Upper lobe of left lung (tissue), 6 donors: ENCODE measurements around the gene GNG11. TPM values are rescaled to one million over a fixed set of nuclear protein-coding genes. Genes with fewer than 3 reads are reported as not detected.

ENCODE experiments used
- ATAC-seq, 2 donors: fragments of 200-7000 bp; cut with Tn5 transposase; one replicate each; pipeline ENCODE4 v1.9.1; 2022; ENCODE audit warnings: mild to moderate bottlenecking in 2 of 2, moderate library complexity in 2 of 2; ENCODE audit not compliant: low FRiP score in 2 of 2
- DNase-seq, 2 donors: peaks; one replicate each; pipeline ENCODE4 v3.0.0-alpha.2; 2019 to 2020
- H3K27ac ChIP-seq, 4 donors: fragments of 200-600 bp; sonication (generic); one replicate each; pipeline ENCODE4 v1.5.1; 2016 to 2019
- H3K27me3 ChIP-seq, 4 donors: fragments of 200-600 bp; sonication (generic); one replicate each; pipeline ENCODE4 v1.5.1; 2017 to 2019
- H3K36me3 ChIP-seq, 4 donors: fragments of 200-600 bp; sonication (generic); one replicate each; pipeline ENCODE4 v1.5.1; 2016 to 2019
- H3K4me1 ChIP-seq, 4 donors: fragments of 200-600 bp; sonication (generic); one replicate each; pipeline ENCODE4 v1.5.1; 2018 to 2019
- H3K4me3 ChIP-seq, 4 donors: fragments of 200-600 bp; sonication (generic); one replicate each; pipeline ENCODE4 v1.5.1; 2017 to 2019; ENCODE audit warnings: mild to moderate bottlenecking in 2 of 4, moderate library complexity in 1 of 4
- H3K9me3 ChIP-seq, 4 donors: fragments of 200-600 bp; sonication (generic); one replicate each; pipeline ENCODE4 v1.5.1; 2018 to 2019
- EP300 ChIP-seq, 4 donors: sonication (generic); formaldehyde crosslinking; IDR thresholded peaks; one replicate each; pipeline ENCODE4 v1.5.1; 2017; ENCODE audit warnings: antibody characterized with exemption in 4 of 4, control low read depth in 2 of 4
- POLR2A ChIP-seq, 4 donors: fragments of 450-650 bp; IDR thresholded peaks; one replicate each; pipeline ENCODE4 v1.5.1; 2016 to 2017; ENCODE audit warnings: antibody characterized with exemption in 4 of 4, mild to moderate bottlenecking in 2 of 4
- POLR2AphosphoS5 ChIP-seq, 2 donors: sonication (generic); formaldehyde crosslinking; IDR thresholded peaks; one replicate each; pipeline ENCODE4 v1.5.1; 2017; ENCODE audit warnings: antibody characterized with exemption in 2 of 2
- WGBS, 2 donors: methylation state at CpG; one replicate each; pipeline ENCODE4 v1.1.5; 2017 to 2018; 5-methylcytosine and 5-hydroxymethylcytosine counted together
- total RNA-seq, 6 donors: library from RNA; depleted of rRNA in 4 of 6; stranded (reverse); fragments of >200 nt in 4 of 6; gene quantifications; one replicate each; pipeline versions ENCODE4 v1.1.0 to v1.2.1, GENCODE V29; 2016 to 2021
- TF ChIP-seq, protein P1 (sequence below), 6 experiments: fragments of 450-650 bp in 4 of 6; fragments of 200-600 bp in 2 of 6; sonication (generic) in 2 of 6; IDR thresholded peaks; one replicate each; pipeline ENCODE4 v1.5.1; 2016 to 2019; ENCODE audit warnings: antibody characterized with exemption in 6 of 6
- donor health status: DM: no; HTN: no; CAD: no; lungs with moderate emphysema.
- donor health status: DM: no; HTN: yes; CAD: no; lungs with severe emphysema.

GNG11 gene
- total RNA-seq, 6 donors from 2014 or later = 1.0 to 28.5 (median 15.8) TPM

DNA sequence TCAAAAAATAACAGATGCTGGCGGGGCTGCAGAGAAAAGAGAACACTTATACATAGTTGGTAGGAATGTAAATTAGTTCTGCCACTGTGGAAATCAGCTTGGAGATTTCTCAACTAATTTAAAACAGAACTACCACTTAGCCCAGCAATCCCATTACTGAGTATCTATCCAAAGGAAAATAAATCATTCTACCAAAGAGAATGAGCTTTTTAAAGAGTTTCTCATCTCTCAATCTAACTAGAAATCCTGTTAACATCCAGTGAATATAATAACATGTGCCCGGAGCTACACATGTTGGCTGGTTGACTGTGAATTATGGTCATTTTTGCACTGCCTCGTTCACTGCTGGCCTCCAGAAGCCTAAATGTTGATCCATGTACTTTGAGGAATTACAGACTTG is 43.3 kb downstream of the GNG11 start:
- 81 to 89% methylated on average over 3 of the region's 3 CpGs for WGBS, 2 donors
- TF ChIP-seq, protein P1, sequence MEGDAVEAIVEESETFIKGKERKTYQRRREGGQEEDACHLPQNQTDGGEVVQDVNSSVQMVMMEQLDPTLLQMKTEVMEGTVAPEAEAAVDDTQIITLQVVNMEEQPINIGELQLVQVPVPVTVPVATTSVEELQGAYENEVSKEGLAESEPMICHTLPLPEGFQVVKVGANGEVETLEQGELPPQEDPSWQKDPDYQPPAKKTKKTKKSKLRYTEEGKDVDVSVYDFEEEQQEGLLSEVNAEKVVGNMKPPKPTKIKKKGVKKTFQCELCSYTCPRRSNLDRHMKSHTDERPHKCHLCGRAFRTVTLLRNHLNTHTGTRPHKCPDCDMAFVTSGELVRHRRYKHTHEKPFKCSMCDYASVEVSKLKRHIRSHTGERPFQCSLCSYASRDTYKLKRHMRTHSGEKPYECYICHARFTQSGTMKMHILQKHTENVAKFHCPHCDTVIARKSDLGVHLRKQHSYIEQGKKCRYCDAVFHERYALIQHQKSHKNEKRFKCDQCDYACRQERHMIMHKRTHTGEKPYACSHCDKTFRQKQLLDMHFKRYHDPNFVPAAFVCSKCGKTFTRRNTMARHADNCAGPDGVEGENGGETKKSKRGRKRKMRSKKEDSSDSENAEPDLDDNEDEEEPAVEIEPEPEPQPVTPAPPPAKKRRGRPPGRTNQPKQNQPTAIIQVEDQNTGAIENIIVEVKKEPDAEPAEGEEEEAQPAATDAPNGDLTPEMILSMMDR (IDR thresholded peaks at IDR 0.05) = no peak
- TF ChIP-seq POLR2A (IDR thresholded peaks at IDR 0.05) = no peak
- no peak for TF ChIP-seq EP300 (IDR thresholded peaks at IDR 0.05)
- no peak for TF ChIP-seq POLR2AphosphoS5 (IDR thresholded peaks at IDR 0.05)
- ATAC-seq (no peak), DNase-seq (no peak)
- Histone ChIP-seq H3K4me1 (no peaks in the 10 kb centered on the region), H3K36me3 (no peaks in the 10 kb centered on the region), H3K9me3 (no peaks in the 10 kb centered on the region), H3K27me3 (no peaks in the 10 kb centered on the region), H3K27ac (no peak overlapping the region), H3K4me3 (no peak overlapping the region)

DNA sequence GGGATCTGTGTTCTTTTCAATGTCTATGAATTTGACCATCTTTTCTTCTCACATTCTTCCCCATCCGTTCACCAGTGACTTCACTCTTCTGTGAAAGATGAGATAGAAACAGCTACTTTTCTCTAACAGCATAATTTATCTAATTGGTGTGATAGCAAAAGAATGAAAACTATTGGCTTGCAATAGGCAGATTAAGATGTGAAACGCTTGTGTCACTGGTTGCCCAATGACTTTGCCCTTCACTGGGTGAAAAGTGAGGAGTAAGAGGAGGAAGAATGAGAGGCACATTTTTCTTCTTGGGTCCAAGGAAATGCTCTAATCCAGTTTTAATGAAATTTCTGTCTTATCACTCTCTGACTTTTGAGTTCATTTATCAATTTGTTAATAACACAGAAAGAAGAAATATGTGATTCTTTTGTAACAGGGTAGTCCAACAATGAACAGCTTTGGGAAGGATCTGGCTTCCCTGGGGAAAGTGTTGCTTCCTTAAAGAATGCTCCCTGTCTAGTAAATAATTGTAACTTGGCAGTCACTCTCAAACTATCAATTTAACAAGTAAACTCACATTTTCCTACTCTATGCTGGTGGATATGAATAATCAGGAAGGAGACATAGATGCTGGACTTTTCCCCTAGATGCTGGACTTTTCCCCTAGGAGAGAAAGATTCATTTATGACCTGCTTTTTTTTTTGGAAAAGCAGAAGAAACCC is 47.5 kb downstream of the GNG11 start:
- Histone ChIP-seq H3K27ac (no peak overlapping the region), H3K27me3 (no peaks in the 10 kb centered on the region), H3K36me3 (no peaks in the 10 kb centered on the region), H3K4me1 (no peaks in the 10 kb centered on the region), H3K4me3 (no peak overlapping the region), H3K9me3 (no peaks in the 10 kb centered on the region)
- no peak for ATAC-seq
- 72 to 77% methylated on average over 2 of the region's 2 CpGs for WGBS, 2 donors
- no peak for DNase-seq
- TF ChIP-seq POLR2AphosphoS5 (IDR thresholded peaks at IDR 0.05) (no peak), EP300 (IDR thresholded peaks at IDR 0.05) (no peak), POLR2A (IDR thresholded peaks at IDR 0.05) (no peak)
- TF ChIP-seq, protein P1 (IDR thresholded peaks at IDR 0.05) = no peak

DNA sequence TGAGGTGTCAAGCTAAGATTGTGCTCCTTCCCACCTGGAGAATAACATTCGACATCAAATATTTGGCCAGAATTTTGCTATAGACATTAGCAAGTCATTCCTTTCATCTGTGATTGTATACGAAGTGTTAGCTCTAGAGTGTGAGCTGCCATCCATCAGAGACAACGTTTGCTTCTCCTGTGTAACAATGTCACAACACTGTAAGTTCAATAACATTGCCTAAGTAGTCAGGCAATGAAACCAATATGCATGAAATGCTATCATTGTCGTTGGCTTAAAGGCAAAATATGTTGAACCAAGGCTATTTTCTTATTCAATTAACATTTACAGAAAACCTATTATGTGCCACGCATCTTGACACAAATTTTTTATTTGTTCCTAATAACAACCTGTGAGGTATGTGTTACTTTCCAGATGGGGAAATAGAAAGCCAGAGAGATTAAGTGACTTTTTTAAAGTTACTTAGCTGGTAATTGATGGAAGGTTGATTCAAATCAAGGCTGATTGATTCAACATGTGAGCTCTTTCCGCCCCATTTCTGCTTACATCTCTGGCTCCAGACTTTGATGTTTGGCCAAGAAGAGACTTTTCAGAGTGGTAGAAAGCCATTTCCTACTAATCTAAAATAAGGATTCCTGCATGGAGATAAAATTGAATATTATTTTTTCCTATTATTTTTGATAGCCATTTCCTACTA is 50.6 kb downstream of the GNG11 start:
- no peaks in the 10 kb centered on the region for H3K36me3 ChIP-seq
- H3K27me3 ChIP-seq = no peaks in the 10 kb centered on the region
- no peaks in the 10 kb centered on the region for H3K4me1 ChIP-seq
- TF ChIP-seq, protein P1 (IDR thresholded peaks at IDR 0.05) = no peak
- TF ChIP-seq POLR2A (IDR thresholded peaks at IDR 0.05) (no peak), EP300 (IDR thresholded peaks at IDR 0.05) (no peak), POLR2AphosphoS5 (IDR thresholded peaks at IDR 0.05) (no peak)
- WGBS, 2 donors = 83 to 84% methylated on average over 6 of the region's 6 CpGs
- no peak overlapping the region for H3K27ac ChIP-seq
- H3K9me3 ChIP-seq = no peaks in the 10 kb centered on the region
- no peak for ATAC-seq
- DNase-seq = no peak
- no peak overlapping the region for H3K4me3 ChIP-seq

DNA sequence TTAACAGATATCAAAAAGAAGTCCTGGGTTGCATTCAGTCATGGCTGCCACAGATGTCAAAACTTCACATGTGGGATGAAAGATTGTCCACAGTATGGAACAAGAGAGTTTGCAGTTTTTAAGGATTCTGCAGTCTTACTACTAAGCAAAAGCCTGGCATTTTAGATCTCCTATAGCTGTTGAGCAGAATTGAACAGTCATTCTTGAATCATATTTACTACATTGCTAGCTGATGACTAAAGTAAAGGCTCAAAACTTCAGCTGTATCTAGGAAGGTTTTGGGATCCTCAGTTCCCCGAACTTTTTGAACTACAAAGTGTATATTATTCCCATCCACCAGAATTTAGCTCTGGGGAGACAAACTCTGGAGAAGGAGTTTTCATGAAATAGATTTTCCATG is 51.6 kb downstream of the GNG11 start:
- Histone ChIP-seq H3K27ac (no peak overlapping the region), H3K4me3 (no peak overlapping the region), H3K9me3 (no peaks in the 10 kb centered on the region), H3K4me1 (no peaks in the 10 kb centered on the region), H3K27me3 (no peaks in the 10 kb centered on the region), H3K36me3 (no peaks in the 10 kb centered on the region)
- WGBS, 2 donors = 93% methylated on average over 1 of the region's 1 CpG
- DNase-seq = no peak
- TF ChIP-seq, protein P1 (IDR thresholded peaks at IDR 0.05) = no peak
- no peak for TF ChIP-seq POLR2A (IDR thresholded peaks at IDR 0.05)
- no peak for TF ChIP-seq EP300 (IDR thresholded peaks at IDR 0.05)
- no peak for TF ChIP-seq POLR2AphosphoS5 (IDR thresholded peaks at IDR 0.05)
- no peak for ATAC-seq
